DMS79 treated with DMSO at 0.1 percent for 48 hours (cell line): ENCODE measurements around the gene MTRF1L.
"Not testable (repeated sequence)": the region's sequence is repeated elsewhere in the genome, so short reads cannot be mapped to it uniquely, and the experiment has no call there.

Source experiments
- DNase-seq: peaks from one replicate; lab custom pipeline; 2025; lab: John Stamatoyannopoulos, UW

MTRF1L gene

DNA sequence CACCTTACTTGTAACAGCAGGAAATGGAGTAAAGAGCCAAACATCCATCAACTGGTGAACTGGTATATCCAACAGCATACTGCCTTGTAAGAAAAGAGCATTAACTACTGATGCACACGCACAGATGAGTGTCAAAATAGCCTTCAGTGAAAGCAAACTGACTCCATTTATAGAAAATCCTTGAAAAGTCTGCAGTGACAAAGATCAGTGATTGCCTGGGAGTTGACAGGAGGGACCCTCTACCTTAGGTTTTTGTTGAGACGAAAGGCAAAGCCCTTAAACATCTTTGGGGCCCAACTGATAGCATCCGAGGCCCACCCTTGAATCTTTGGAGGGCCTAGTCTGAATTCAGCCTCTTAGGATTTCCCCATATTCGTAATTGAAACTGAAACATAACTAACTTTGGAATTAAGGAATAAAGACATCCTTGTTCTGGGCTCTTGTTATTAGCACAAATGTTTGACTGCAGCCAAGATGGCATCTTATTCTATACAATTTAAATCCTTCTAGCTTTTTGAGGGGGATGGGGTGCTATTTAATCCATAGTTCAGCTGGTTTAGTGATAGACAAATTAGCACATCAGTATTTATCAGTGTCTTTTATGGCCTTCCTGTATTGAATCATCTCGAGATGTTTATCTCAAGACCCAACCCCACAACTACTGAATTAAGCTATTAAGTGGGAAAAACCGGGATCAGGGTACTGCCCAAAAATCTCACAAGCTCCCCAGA, 32.7 kb downstream of the MTRF1L start:
- no peak for DNase-seq

DNA sequence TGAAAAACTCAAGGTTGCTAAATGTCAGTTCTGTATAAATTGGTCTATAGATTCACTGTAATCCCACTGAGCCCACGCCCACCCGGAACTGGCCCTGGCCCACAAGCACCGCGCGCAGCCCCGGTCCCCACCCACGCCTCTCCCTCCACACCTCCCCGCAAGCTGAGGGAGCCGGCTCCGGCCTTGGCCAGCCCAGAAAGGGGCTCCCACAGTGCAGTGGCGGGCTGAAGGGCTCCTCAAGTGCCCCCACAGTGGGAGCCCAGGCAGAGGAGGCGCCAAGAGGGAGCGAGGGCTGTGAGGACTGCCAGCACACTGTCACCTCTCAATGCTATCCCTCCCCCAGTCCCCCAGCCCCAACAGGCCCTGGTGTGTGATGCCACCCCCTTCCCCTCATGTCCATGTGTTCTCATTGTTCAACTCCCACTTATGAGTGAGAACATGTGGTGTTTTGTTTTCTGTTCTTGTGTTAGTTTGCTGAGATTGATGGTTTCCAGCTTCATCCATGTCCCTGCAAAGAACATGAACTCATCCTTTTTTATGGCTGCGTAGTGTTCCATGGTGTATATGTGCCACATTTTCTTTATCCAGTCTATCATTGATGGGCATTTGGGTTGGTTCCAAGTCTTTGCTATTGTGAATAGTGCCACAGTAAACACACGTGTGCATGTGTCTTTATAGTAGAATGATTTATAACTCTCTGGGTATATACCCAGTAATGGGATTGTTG, 36.2 kb downstream of the MTRF1L start:
- DNase-seq: not testable (repeated sequence)

DNA sequence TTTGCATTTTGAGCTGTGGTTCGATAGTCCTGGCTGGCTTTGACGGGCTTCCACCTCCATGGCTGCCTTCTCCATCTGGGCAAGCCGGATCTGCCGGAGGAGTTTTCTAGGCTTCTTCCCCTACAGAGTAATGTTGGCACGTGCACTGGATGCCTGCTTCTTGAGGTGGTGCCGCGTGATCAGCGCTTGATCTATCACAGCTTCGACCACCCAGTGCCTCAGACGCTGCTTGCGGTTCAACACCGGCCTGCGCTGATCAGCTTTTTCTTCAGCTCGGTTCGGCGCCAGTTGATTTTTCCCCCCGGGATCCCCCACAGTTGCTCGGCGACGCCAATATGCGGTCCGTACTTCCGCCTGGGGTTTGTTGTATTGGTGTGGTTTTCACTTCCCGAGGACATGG, 43.2 kb downstream of the MTRF1L start:
- DNase-seq: no peak

GRCh38 chr6:152957796-152958195, 44.7 kb downstream of the MTRF1L start:
- DNase-seq: no peak

- no peak for DNase-seq
Measured at GRCh38 chr6:152954443-152954842, 48.1 kb downstream of the MTRF1L start.

DNA sequence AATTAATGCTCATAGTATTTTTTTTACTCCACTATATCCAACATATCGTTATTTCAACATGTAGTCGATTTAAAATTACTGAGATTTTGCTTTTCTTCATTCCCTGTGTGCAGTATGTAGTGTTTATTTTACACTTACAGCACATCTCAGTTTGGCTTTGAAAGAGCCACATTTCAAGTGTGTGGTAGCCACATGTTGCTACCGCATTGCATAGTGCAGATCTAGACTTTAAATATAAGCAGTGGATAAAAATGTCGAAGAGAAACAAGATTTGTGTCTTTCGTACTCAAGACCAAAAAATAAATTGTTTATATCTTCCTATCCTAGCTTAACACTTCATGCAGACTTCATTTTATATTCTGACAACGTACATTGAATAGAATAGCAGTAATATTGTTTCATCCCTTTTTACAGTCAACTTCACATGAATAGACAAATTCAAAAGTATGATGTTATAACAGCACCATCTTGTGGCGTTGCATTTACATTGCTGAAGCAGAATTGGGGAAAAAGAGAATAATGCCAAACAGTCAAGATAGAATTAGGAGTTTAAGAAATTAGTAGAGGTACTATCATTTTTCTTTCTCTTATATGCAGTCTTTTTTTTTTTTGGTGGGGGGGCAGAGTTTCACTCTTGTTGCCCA, 49.5 kb downstream of the MTRF1L start:
- no peak for DNase-seq

DNA sequence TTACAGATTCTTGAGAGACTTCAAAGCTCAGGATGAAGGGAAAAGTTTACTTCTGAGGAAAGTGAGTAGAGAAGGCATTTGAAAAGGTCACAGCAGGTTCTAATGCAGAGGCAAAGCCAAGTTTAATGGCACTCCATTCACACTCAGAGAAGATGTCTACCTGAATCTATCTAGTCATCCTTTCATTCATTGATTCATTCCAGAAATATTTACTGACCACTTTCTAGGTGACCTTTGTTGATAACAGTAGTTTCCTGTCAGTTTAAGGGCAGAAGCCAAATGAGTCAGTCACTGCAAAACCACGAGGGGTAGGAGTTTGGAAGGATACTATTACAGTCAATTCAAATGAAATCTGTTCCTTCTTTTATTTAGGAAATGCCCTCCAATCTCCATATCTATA, 50.5 kb downstream of the MTRF1L start:
- DNase-seq: no peak

DNA sequence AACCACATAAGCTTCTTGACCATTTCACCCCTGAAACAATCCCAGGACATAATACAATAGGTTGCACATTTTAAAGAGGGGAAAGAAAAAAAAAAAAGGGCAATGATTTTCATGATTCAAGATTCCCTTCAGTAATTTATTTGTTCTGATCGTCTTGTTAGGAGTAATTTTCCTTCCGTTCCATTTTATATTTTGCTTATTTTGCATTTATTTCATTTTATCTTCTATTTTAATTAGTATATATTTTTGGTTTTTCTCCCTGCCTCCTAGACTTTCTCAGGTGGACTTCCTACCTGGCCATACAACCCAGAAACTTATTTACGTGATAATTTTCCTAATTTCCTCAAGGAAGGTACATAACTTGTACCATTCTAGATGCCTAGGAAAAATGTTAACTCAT, 52.3 kb downstream of the MTRF1L start:
- no peak for DNase-seq

- DNase-seq: peak; percentile 40
Measured at GRCh38 chr6:152948150-152948768, 54.2 kb downstream of the MTRF1L start.

- DNase-seq: no peak
Measured at GRCh38 chr6:152946995-152947394, 55.5 kb downstream of the MTRF1L start.

DNA sequence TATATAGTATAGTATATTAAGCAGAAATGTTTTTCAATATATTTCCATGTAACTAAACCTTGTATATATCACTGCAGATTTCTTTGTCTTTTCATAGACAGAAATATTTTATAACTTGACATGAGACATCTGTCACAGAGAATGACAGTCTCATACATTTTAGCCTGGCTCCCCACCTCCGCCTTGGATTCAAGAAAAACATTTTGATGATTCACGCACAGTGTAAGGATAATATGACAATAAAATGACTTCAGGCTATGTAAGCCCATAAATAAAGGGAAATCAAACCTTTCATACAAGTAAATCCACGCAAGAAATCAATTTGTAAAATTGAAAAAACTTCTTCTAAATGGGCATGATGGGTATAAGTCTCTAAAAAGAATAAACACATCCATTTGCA, 56.0 kb downstream of the MTRF1L start:
- DNase-seq: no peak

DNA sequence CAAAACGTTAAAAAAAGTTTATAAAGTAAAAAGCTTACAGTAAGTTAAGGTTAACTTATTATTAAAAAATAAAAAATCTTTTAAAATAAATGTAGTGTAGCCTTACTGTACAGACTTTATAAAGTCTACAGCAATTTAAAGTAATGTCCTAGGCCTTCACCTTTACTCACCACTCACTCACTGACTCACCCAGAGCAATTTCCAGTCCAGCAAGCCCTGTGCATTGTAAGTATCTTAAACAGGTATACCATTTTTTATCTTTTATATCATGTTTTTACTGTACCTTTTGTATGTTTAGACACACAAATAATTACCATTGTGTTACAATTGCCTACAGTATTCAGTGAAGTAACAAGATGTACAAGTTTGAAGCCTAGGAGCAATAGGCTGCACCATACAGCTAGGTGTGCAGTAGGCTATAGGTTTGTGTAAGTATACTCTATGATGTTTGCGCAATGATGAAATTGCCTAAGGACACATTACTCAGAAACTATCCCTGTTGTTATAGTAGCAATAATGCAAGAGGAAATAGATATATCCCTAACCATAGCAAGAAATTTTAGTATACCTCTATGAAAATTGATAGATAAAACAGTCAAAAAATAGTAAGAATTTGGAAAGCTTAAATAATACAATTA, 59.1 kb downstream of the MTRF1L start:
- no peak for DNase-seq

DNA sequence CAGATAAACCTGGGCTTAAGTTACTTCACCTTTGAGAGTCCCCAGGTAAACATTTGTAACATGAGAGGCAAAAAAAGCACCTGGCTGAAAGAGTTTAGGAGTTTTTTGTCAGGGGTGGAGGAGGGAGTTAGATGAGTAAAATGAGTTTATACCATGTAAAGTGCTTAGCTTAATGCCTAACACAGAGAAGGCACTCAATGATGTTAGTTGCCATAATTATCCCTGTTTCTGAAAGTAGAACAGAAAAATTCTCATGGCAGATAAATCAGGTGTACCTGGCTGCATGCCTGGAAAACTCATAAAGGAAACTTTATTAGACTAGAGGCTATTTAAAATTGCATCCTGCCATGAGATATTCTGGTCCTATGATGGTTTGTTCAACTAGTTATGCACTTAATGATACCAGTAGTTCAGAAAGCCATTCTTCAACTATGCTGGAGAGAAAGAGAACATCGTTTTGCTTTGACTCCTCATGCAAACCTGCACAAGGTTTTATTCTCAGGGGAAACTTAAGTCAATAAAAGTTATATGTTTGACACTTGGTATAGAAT, 60.1 kb downstream of the MTRF1L start:
- DNase-seq: no peak

GRCh38 chr6:152941746-152942145, 60.8 kb downstream of the MTRF1L start:
- DNase-seq: no peak
